Measurements from ENCODE around the gene AP4E1. TPM values are rescaled to one million over a fixed set of nuclear protein-coding genes. Genes with fewer than 3 reads are reported as not detected.

Gene AP4E1
- total and polyA plus RNA-seq, 12 donors = 2.0 to 11.1 (median 8.8) TPM

DNA sequence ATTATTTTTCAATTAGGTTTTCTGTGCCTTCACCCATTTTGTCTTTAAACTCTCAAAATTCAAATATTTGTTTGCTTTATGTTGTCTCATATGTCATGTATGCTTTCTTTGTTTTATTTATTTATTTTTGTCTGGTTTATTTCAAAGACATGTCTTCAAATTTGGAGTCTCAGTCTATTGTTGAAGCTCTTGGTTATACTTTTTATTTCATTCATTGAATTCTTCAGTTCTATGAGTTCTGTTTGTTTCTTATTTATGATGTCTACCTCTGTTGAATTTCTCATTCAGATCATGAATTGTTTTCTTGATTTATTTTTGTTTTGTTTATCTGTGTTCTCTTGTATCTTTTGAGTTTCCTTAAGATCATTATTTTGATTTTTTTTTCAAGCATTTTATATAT, 55.6 kb downstream of the AP4E1 start:
- Histone ChIP-seq H3K4me1 (no peaks in the 10 kb centered on the region), H3K4me3 (no peak overlapping the region), H3K27me3 (no peaks in the 10 kb centered on the region), H3K27ac (no peak overlapping the region), H3K36me3 (peaks cover 0 to 92% (median 31%) of the 10 kb centered on the region in 9 donors), H3K9me3 (peaks cover 0 to 82% (median 42%) of the 10 kb centered on the region in 11 donors)
- intact Hi-C loops (cut with DNase I) = no loop called here
- no peak for TF ChIP-seq CTCF (IDR thresholded peaks at IDR 0.05)
- DNase-seq = no peak
- no peak for ATAC-seq

- WGBS, 2 donors = 96 to 97% methylated on average over 2 of the region's 2 CpGs
- Histone ChIP-seq H3K27me3 (no peaks in the 10 kb centered on the region), H3K36me3 (peaks cover 0 to 95% (median 43%) of the 10 kb centered on the region in 9 donors), H3K4me3 (no peak overlapping the region), H3K4me1 (no peaks in the 10 kb centered on the region), H3K9me3 (peaks cover 0 to 91% (median 44%) of the 10 kb centered on the region in 11 donors), H3K27ac (no peak overlapping the region)
- intact Hi-C loops (cut with DNase I) = no loop called here
- ATAC-seq (no peak), DNase-seq (no peak)
- no peak for TF ChIP-seq CTCF (IDR thresholded peaks at IDR 0.05)
These were observed 59.9 kb downstream of the AP4E1 start for GRCh38 chr15:50968353-50968752.

DNA sequence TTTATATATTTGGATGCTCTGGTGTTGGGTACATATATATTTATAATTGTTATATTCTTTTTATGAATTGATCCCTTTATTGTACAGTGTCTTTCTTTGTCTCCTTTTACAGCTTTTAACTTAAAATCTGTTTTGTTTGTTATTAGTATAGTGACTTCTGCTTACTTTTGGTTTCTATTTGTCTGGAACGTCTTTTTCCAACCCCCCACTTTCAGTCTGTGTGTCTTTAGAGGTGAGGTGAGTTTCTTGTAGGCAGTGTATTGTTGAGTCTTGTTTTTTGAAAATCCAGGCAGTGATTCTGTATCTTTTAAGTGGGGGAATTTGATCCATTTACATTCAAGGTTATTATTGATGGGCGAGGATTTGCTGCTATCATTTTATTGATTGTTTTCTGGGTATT, 62.0 kb downstream of the AP4E1 start:
- no peak overlapping the region for H3K27ac ChIP-seq
- no peak for TF ChIP-seq CTCF (IDR thresholded peaks at IDR 0.05)
- 95 to 97% methylated on average over 2 of the region's 2 CpGs for WGBS, 2 donors
- DNase-seq (no peak), ATAC-seq (no peak)
- no peak overlapping the region for H3K4me3 ChIP-seq
- peaks cover 0 to 73% (median 25%) of the 10 kb centered on the region in 11 donors for H3K9me3 ChIP-seq
- peaks cover 0 to 100% (median 46%) of the 10 kb centered on the region in 9 donors for H3K36me3 ChIP-seq
- H3K27me3 ChIP-seq = no peaks in the 10 kb centered on the region
- no peaks in the 10 kb centered on the region for H3K4me1 ChIP-seq
- intact Hi-C loops (cut with DNase I) = no loop called here

GRCh38 chr15:50971115-50971514, 62.6 kb downstream of the AP4E1 start:
- Histone ChIP-seq H3K4me1 (no peaks in the 10 kb centered on the region), H3K27ac (no peak overlapping the region), H3K36me3 (peaks cover 0 to 94% (median 46%) of the 10 kb centered on the region in 9 donors), H3K27me3 (no peaks in the 10 kb centered on the region), H3K4me3 (no peak overlapping the region), H3K9me3 (peaks cover 0 to 69% (median 23%) of the 10 kb centered on the region in 11 donors)
- no peak for DNase-seq
- no peak for ATAC-seq
- no peak for TF ChIP-seq CTCF (IDR thresholded peaks at IDR 0.05)
- intact Hi-C loops (cut with DNase I) = no loop called here

Data from heart right ventricle (tissue), 16 donors.